ENCODE data around the gene HADHA.
A peak's percentile ranks its signal among the peaks of the same experiment; 100 is the strongest.

The HADHA gene

GRCh38 chr2:26243470-26244308 is 743 bp downstream of the HADHA start:
- peak overlapping the region; percentile 84 for H3K4me3 ChIP-seq (ENCODE audit: low read depth, low read length)
- no peak for TF ChIP-seq CTCF (IDR thresholded peaks at IDR 0.05; ENCODE audit: low read depth, low read length)

GRCh38 chr2:26241928-26242436 is 2.5 kb downstream of the HADHA start:
- TF ChIP-seq CTCF (IDR thresholded peaks at IDR 0.05; ENCODE audit: low read depth, low read length): no peak

GRCh38 chr2:26238311-26238958 is 6.0 kb downstream of the HADHA start:
- no peak for TF ChIP-seq CTCF (IDR thresholded peaks at IDR 0.05; ENCODE audit: low read depth, low read length)
- no peak overlapping the region for H3K4me3 ChIP-seq (ENCODE audit: low read depth, low read length)

More at GRCh38 chr2:26241928-26242436, 2.5 kb downstream of the HADHA start:
- no peak overlapping the region for H3K4me3 ChIP-seq (ENCODE audit: low read depth, low read length)

GRCh38 chr2:26237868-26238267 is 6.6 kb downstream of the HADHA start:
- TF ChIP-seq CTCF (IDR thresholded peaks at IDR 0.05; ENCODE audit: low read depth, low read length): no peak

GRCh38 chr2:26235089-26235488 is 9.3 kb downstream of the HADHA start:
- TF ChIP-seq CTCF (IDR thresholded peaks at IDR 0.05; ENCODE audit: low read depth, low read length): no peak
- no peak overlapping the region for H3K4me3 ChIP-seq (ENCODE audit: low read depth, low read length)

More at GRCh38 chr2:26237868-26238267, 6.6 kb downstream of the HADHA start:
- H3K4me3 ChIP-seq (ENCODE audit: low read depth, low read length): no peak overlapping the region

- no peak for TF ChIP-seq CTCF (IDR thresholded peaks at IDR 0.05; ENCODE audit: low read depth, low read length)
- H3K4me3 ChIP-seq (ENCODE audit: low read depth, low read length): no peak overlapping the region
These were observed 13.6 kb downstream of the HADHA start for GRCh38 chr2:26230806-26231205.

- TF ChIP-seq CTCF (IDR thresholded peaks at IDR 0.05; ENCODE audit: low read depth, low read length): no peak
- no peak overlapping the region for H3K4me3 ChIP-seq (ENCODE audit: low read depth, low read length)
These were observed 14.8 kb downstream of the HADHA start for GRCh38 chr2:26229595-26229994.

Measured in WI38 (cell line).